ENCODE data around the gene SETD7.
"Not testable (repeated sequence)": the region's sequence is repeated elsewhere in the genome, so short reads cannot be mapped to it uniquely, and the experiment has no call there.

The SETD7 gene

GRCh38 chr4:139469216-139469615 lies 86.8 kb downstream of the SETD7 start:
- Histone ChIP-seq H3K36me3 (ENCODE audit: insufficient read depth, low read length) (peaks cover 21% of the 10 kb centered on the region), H3K4me3 (no peak overlapping the region), H3K27ac (no peak overlapping the region), H3K9me3 (ENCODE audit: low read depth, low read length) (peaks cover 6% of the 10 kb centered on the region), H3K9ac (ENCODE audit: insufficient read length) (no peak overlapping the region)
- DNase-seq (ENCODE audit: low read depth, low spot score) = no peak
- TF ChIP-seq FOXP2 (optimal IDR thresholded peaks at IDR 0.05; ENCODE audit: control extremely low read depth, extremely low read length, insufficient read depth) (no peak), POLR2AphosphoS5 (IDR thresholded peaks at IDR 0.05; ENCODE audit: borderline replicate concordance, low read depth, low read length) (no peak), EZH2 (IDR thresholded peaks at IDR 0.05) (no peak)

DNA sequence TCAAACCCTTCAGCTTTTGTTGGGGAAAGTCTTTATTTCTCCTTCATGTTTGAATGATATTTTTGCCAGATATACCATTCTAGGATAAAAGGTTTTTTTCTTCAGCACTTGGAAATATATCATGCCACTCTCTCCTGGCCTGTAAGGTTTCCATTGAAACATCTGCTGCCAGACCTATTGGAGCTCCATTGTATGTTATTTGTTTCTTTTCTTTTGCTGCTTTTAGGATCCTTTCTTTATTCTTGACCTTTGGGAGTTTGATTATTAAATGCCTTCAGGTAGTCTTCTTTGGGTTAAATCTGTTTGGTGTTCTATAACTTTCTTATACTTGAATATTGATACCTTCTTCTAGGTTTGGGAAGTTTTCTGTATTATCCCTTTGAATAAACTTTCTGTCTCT lies 87.3 kb downstream of the SETD7 start:
- H3K27ac ChIP-seq; H3K9ac ChIP-seq (ENCODE audit: insufficient read length); DNase-seq (ENCODE audit: low read depth, low spot score); H3K4me3 ChIP-seq; H3K9me3 ChIP-seq (ENCODE audit: low read depth, low read length): not testable (repeated sequence)
- H3K36me3 ChIP-seq (ENCODE audit: insufficient read depth, low read length) = peaks cover 21% of the 10 kb centered on the region

GRCh38 chr4:139465922-139466321 lies 90.1 kb downstream of the SETD7 start:
- Histone ChIP-seq H3K9me3 (ENCODE audit: low read depth, low read length) (peaks cover 3% of the 10 kb centered on the region; the same call in 1 of the 2 replicates), H3K36me3 (ENCODE audit: insufficient read depth, low read length) (no peaks in the 10 kb centered on the region; the same call in 1 of the 2 replicates), H3K27ac (no peak overlapping the region), H3K9ac (ENCODE audit: insufficient read length) (no peak overlapping the region), H3K4me3 (no peak overlapping the region)
- no peak for TF ChIP-seq FOXP2 (optimal IDR thresholded peaks at IDR 0.05; ENCODE audit: control extremely low read depth, extremely low read length, insufficient read depth)
- no peak for TF ChIP-seq EZH2 (IDR thresholded peaks at IDR 0.05)
- no peak for TF ChIP-seq POLR2AphosphoS5 (IDR thresholded peaks at IDR 0.05; ENCODE audit: borderline replicate concordance, low read depth, low read length)
- DNase-seq (ENCODE audit: low read depth, low spot score) = no peak

DNA sequence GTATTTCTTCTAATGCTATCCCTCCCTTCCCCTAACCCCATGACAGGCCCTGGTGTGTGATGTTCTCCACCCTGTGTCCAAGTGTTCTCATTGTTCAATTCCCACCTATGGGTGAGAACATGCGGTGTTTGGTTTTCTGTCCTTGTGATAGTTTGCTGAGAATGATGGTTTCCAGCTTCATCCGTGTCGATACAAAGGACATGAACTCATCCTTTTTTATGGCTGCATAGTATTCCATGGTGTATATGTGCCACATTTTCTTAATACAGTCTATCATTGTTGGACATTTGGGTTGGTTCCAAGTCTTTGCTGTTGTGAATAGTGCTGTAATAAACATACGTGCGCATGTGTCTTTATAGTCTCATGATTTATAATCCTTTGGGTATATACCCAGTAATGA lies 91.5 kb downstream of the SETD7 start:
- not testable (repeated sequence) for H3K27ac ChIP-seq; DNase-seq (ENCODE audit: low read depth, low spot score); H3K9me3 ChIP-seq (ENCODE audit: low read depth, low read length); H3K36me3 ChIP-seq (ENCODE audit: insufficient read depth, low read length); H3K4me3 ChIP-seq; H3K9ac ChIP-seq (ENCODE audit: insufficient read length)

GRCh38 chr4:139461022-139461628 lies 94.9 kb downstream of the SETD7 start:
- Histone ChIP-seq H3K27ac (0 out of 2 replicates have a peak overlapping the region, but pooled peaks have one; percentile 5), H3K36me3 (ENCODE audit: insufficient read depth, low read length) (no peaks in the 10 kb centered on the region), H3K9me3 (ENCODE audit: low read depth, low read length) (no peaks in the 10 kb centered on the region), H3K4me3 (no peak overlapping the region), H3K9ac (ENCODE audit: insufficient read length) (no peak overlapping the region)
- TF ChIP-seq EZH2 (IDR thresholded peaks at IDR 0.05) (no peak), FOXP2 (optimal IDR thresholded peaks at IDR 0.05; ENCODE audit: control extremely low read depth, extremely low read length, insufficient read depth) (no peak), POLR2AphosphoS5 (IDR thresholded peaks at IDR 0.05; ENCODE audit: borderline replicate concordance, low read depth, low read length) (no peak)
- DNase-seq (ENCODE audit: low read depth, low spot score) = no peak

GRCh38 chr4:139460565-139460964 lies 95.5 kb downstream of the SETD7 start:
- Histone ChIP-seq H3K27ac (peak overlapping the region; percentile 5; the same call in 1 of the 2 replicates), H3K9me3 (ENCODE audit: low read depth, low read length) (no peaks in the 10 kb centered on the region), H3K9ac (ENCODE audit: insufficient read length) (no peak overlapping the region), H3K4me3 (no peak overlapping the region), H3K36me3 (ENCODE audit: insufficient read depth, low read length) (no peaks in the 10 kb centered on the region)
- DNase-seq (ENCODE audit: low read depth, low spot score) = no peak
- TF ChIP-seq EZH2 (IDR thresholded peaks at IDR 0.05) (no peak), POLR2AphosphoS5 (IDR thresholded peaks at IDR 0.05; ENCODE audit: borderline replicate concordance, low read depth, low read length) (no peak), FOXP2 (optimal IDR thresholded peaks at IDR 0.05; ENCODE audit: control extremely low read depth, extremely low read length, insufficient read depth) (no peak)

DNA sequence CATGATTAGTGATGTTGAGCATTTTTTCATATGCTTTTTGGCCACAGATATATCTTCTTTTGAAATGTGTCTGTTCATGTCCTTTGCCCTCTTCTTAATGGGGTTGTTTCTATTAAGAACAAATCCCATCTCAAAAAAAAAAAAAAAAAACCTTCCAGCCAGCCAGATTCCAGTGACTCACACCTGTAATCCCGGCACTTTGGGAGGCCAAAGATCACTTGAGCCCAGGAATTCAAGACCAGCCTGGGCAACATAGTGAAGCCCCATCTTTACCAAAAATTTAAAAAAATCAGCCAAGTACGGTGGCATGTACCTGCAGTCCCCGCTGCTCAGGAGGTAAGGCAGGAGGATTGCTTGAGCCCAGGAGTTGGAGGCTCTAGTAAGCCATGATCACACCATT lies 97.0 kb downstream of the SETD7 start:
- no peak for DNase-seq (ENCODE audit: low read depth, low spot score)
- H3K27ac ChIP-seq = no peak overlapping the region
- H3K9me3 ChIP-seq (ENCODE audit: low read depth, low read length) = no peaks in the 10 kb centered on the region
- no peaks in the 10 kb centered on the region for H3K36me3 ChIP-seq (ENCODE audit: insufficient read depth, low read length)
- H3K9ac ChIP-seq (ENCODE audit: insufficient read length) = no peak overlapping the region
- H3K4me3 ChIP-seq = no peak overlapping the region
- no peak for TF ChIP-seq POLR2AphosphoS5 (IDR thresholded peaks at IDR 0.05; ENCODE audit: borderline replicate concordance, low read depth, low read length)
- no peak for TF ChIP-seq EZH2 (IDR thresholded peaks at IDR 0.05)
- no peak for TF ChIP-seq FOXP2 (optimal IDR thresholded peaks at IDR 0.05; ENCODE audit: control extremely low read depth, extremely low read length, insufficient read depth)

GRCh38 chr4:139458543-139458942 lies 97.5 kb downstream of the SETD7 start:
- no peaks in the 10 kb centered on the region for H3K9me3 ChIP-seq (ENCODE audit: low read depth, low read length)
- no peak overlapping the region for H3K27ac ChIP-seq
- TF ChIP-seq EZH2 (IDR thresholded peaks at IDR 0.05) (no peak), POLR2AphosphoS5 (IDR thresholded peaks at IDR 0.05; ENCODE audit: borderline replicate concordance, low read depth, low read length) (no peak), FOXP2 (optimal IDR thresholded peaks at IDR 0.05; ENCODE audit: control extremely low read depth, extremely low read length, insufficient read depth) (no peak)
- no peak overlapping the region for H3K4me3 ChIP-seq
- DNase-seq (ENCODE audit: low read depth, low spot score) = no peak
- no peaks in the 10 kb centered on the region for H3K36me3 ChIP-seq (ENCODE audit: insufficient read depth, low read length)
- H3K9ac ChIP-seq (ENCODE audit: insufficient read length) = no peak overlapping the region

GRCh38 chr4:139457318-139457717 lies 98.7 kb downstream of the SETD7 start:
- Histone ChIP-seq H3K9ac (ENCODE audit: insufficient read length) (peak overlapping the region; percentile 67), H3K9me3 (ENCODE audit: low read depth, low read length) (no peaks in the 10 kb centered on the region), H3K36me3 (ENCODE audit: insufficient read depth, low read length) (no peaks in the 10 kb centered on the region), H3K4me3 (peak overlapping the region; percentile 19; the same call in 1 of the 2 replicates), H3K27ac (peak overlapping the region; percentile 42; the same call in 1 of the 2 replicates)
- DNase-seq (ENCODE audit: low read depth, low spot score) = no peak
- TF ChIP-seq POLR2AphosphoS5 (IDR thresholded peaks at IDR 0.05; ENCODE audit: borderline replicate concordance, low read depth, low read length) = no peak
- TF ChIP-seq FOXP2 (optimal IDR thresholded peaks at IDR 0.05; ENCODE audit: control extremely low read depth, extremely low read length, insufficient read depth) = no peak
- no peak for TF ChIP-seq EZH2 (IDR thresholded peaks at IDR 0.05)
